Peyer's patch (tissue), 4 donors: ENCODE data around the gene CSRP1. TPM values are rescaled to one million over a fixed set of nuclear protein-coding genes. Genes with fewer than 3 reads are reported as not detected.

Experiments used
- DNase-seq, 3 donors: peaks; one replicate each; pipeline ENCODE4 v3.0.0-alpha.2; 2017 to 2019
- H3K27ac ChIP-seq, 4 donors: fragments of 200-600 bp; sonication (generic); one replicate each; pipeline ENCODE4 v1.5.1; 2016 to 2019
- H3K27me3 ChIP-seq, 2 donors: fragments of 200-600 bp; sonication (generic); one replicate each; pipeline ENCODE4 v1.5.1; 2019
- H3K36me3 ChIP-seq, 3 donors: fragments of 200-600 bp; sonication (generic); one replicate each; pipeline ENCODE4 v1.5.1; 2016 to 2019
- H3K4me1 ChIP-seq, 4 donors: fragments of 200-600 bp; sonication (generic); one replicate each; pipeline ENCODE4 v1.5.1; 2016 to 2019
- H3K4me3 ChIP-seq, 4 donors: fragments of 200-600 bp; sonication (generic); 1 replicate in 3 of 4; 2 replicates in 1 of 4; pipeline ENCODE4 v1.5.1; 2016 to 2019; ENCODE audit warnings: mild to moderate bottlenecking in 1 of 4
- H3K9me3 ChIP-seq, 4 donors: fragments of 200-600 bp; sonication (generic); one replicate each; pipeline ENCODE4 v1.5.1; 2016 to 2019; ENCODE audit warnings: mild to moderate bottlenecking in 1 of 4
- CTCF ChIP-seq, 6 experiments: fragments of 450-650 bp in 4 of 6; fragments of 200-600 bp in 2 of 6; sonication (generic) in 1 of 6; IDR thresholded peaks; one replicate each; pipeline ENCODE4 v1.5.1; 2017 to 2019; ENCODE audit warnings: antibody characterized with exemption in 6 of 6, mild to moderate bottlenecking in 3 of 6, moderate library complexity in 1 of 6
- POLR2A ChIP-seq, 2 donors: fragments of 450-650 bp; IDR thresholded peaks; one replicate each; pipeline ENCODE4 v1.5.1; 2017; ENCODE audit warnings: antibody characterized with exemption in 2 of 2, mild to moderate bottlenecking in 2 of 2, moderate library complexity in 2 of 2
- total RNA-seq, 4 donors: library from RNA; depleted of rRNA; stranded (reverse); fragments of >200 nt; gene quantifications; one replicate each; pipeline ENCODE4 v1.1.0, GENCODE V29; 2016

The CSRP1 gene
- total RNA-seq, 4 donors from 2014 or later = 139 to 306 (median 160) TPM

GRCh38 chr1:201516511-201517127 lies 9.7 kb upstream of the CSRP1 start:
- Histone ChIP-seq H3K4me3 (no peak overlapping the region), H3K36me3 (no peaks in the 10 kb centered on the region), H3K4me1 (peaks cover 0 to 19% (median 2%) of the 10 kb centered on the region in 4 donors), H3K27me3 (no peaks in the 10 kb centered on the region), H3K9me3 (no peaks in the 10 kb centered on the region), H3K27ac (no peak overlapping the region)
- TF ChIP-seq POLR2A (IDR thresholded peaks at IDR 0.05) (no peak), CTCF (IDR thresholded peaks at IDR 0.05) (no peak)
- no peak for DNase-seq

DNA sequence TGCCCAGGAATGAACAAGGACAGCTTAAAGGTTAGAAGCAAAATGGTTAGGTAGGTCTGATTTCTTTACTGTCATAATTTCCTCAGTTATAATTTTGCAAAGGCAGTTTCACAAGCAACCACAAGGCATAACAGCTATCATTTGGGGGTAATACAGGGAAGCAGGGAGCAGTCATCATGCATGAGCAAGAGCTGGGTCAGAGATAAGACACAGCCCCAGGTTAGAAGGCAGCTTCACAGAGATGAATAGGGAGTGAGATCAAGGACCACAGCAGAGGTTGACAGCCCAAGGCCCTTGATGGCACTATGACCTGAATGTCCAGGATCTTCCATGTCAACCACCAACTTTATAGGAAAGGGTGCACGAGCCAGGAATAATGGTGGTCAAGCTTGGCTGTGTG lies 9.0 kb upstream of the CSRP1 start:
- Histone ChIP-seq H3K27me3 (no peaks in the 10 kb centered on the region), H3K9me3 (no peaks in the 10 kb centered on the region), H3K4me3 (no peak overlapping the region), H3K4me1 (peaks cover 0 to 19% (median 2%) of the 10 kb centered on the region in 4 donors), H3K36me3 (no peaks in the 10 kb centered on the region), H3K27ac (no peak overlapping the region)
- TF ChIP-seq CTCF (IDR thresholded peaks at IDR 0.05) (no peak), POLR2A (IDR thresholded peaks at IDR 0.05) (no peak)
- no peak for DNase-seq

- Histone ChIP-seq H3K36me3 (no peaks in the 10 kb centered on the region), H3K4me3 (no peak overlapping the region), H3K27ac (no peak overlapping the region), H3K4me1 (peaks cover 0 to 19% (median 2%) of the 10 kb centered on the region in 4 donors), H3K27me3 (no peaks in the 10 kb centered on the region), H3K9me3 (no peaks in the 10 kb centered on the region)
- DNase-seq = no peak
- TF ChIP-seq CTCF (IDR thresholded peaks at IDR 0.05) = no peak
- no peak for TF ChIP-seq POLR2A (IDR thresholded peaks at IDR 0.05)
Measured at GRCh38 chr1:201515062-201515750, 8.3 kb upstream of the CSRP1 start.

DNA sequence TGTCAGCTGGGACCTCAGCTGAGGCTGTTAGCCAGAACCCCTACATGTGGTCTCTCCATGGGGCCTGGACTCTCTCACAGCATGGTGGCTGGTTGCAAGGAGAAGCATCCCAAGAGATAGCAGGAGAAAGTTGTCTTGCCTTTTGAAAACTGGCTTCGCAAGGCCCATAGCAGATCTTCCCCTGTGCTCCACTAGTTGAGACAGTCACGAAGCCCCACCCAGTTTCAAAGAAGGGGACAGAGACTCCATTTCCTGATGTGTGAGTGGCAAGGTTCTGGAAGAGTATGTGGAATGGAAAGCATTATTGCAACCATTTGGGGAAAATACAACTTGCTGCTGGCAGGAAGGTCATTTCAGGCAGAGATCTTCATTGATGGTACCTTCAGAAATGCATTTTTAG lies 7.5 kb upstream of the CSRP1 start:
- no peak for DNase-seq
- no peak for TF ChIP-seq POLR2A (IDR thresholded peaks at IDR 0.05)
- no peak for TF ChIP-seq CTCF (IDR thresholded peaks at IDR 0.05)

GRCh38 chr1:201513498-201514243 lies 6.7 kb upstream of the CSRP1 start:
- Histone ChIP-seq H3K9me3 (no peaks in the 10 kb centered on the region), H3K4me1 (peaks cover 0 to 19% (median 2%) of the 10 kb centered on the region in 4 donors), H3K27me3 (no peaks in the 10 kb centered on the region), H3K27ac (no peak overlapping the region), H3K4me3 (no peak overlapping the region), H3K36me3 (no peaks in the 10 kb centered on the region)
- DNase-seq = no peak
- TF ChIP-seq POLR2A (IDR thresholded peaks at IDR 0.05) = no peak
- TF ChIP-seq CTCF (IDR thresholded peaks at IDR 0.05) = no peak

More for the DNA sequence above, 7.5 kb upstream of the CSRP1 start:
- H3K27ac ChIP-seq = no peak overlapping the region
- H3K36me3 ChIP-seq = no peaks in the 10 kb centered on the region
- no peaks in the 10 kb centered on the region for H3K27me3 ChIP-seq
- no peaks in the 10 kb centered on the region for H3K9me3 ChIP-seq
- no peak overlapping the region for H3K4me3 ChIP-seq
- H3K4me1 ChIP-seq = peaks cover 0 to 19% (median 2%) of the 10 kb centered on the region in 4 donors
